Kidney glomerular epithelial cell (primary cell): Measurements from ENCODE around the gene LCN12.

ENCODE experiments used
- DNase-seq: peaks from one replicate; lab custom pipeline; 2025; lab: John Stamatoyannopoulos, UW

Gene LCN12

GRCh38 chr9:136958898-136959850, 7.1 kb downstream of the LCN12 start:
- DNase-seq, result no peak

GRCh38 chr9:136960212-136960937, 8.3 kb downstream of the LCN12 start:
- no peak for DNase-seq

GRCh38 chr9:136960938-136961275, 8.8 kb downstream of the LCN12 start:
- DNase-seq, result no peak

GRCh38 chr9:136961279-136962065, 9.4 kb downstream of the LCN12 start:
- no peak for DNase-seq

GRCh38 chr9:136962163-136962562, 10.1 kb downstream of the LCN12 start:
- no peak for DNase-seq

- DNase-seq, result no peak
These were observed 10.7 kb downstream of the LCN12 start for GRCh38 chr9:136962701-136963248.

- no peak for DNase-seq
These were observed 11.3 kb downstream of the LCN12 start for GRCh38 chr9:136963341-136963740.

GRCh38 chr9:136963751-136964150, 11.7 kb downstream of the LCN12 start:
- no peak for DNase-seq

- DNase-seq, result no peak
These were observed 12.2 kb downstream of the LCN12 start for GRCh38 chr9:136964171-136964689.

GRCh38 chr9:136964833-136965422, 12.9 kb downstream of the LCN12 start:
- DNase-seq, result no peak

GRCh38 chr9:136965771-136966484, 13.9 kb downstream of the LCN12 start:
- DNase-seq, result no peak

- DNase-seq, result no peak
These were observed 16.5 kb downstream of the LCN12 start for GRCh38 chr9:136968333-136969127.

GRCh38 chr9:136969150-136969549, 17.1 kb downstream of the LCN12 start:
- DNase-seq, result no peak

GRCh38 chr9:136969774-136970173, 17.7 kb downstream of the LCN12 start:
- no peak for DNase-seq

- no peak for DNase-seq
These were observed 18.3 kb downstream of the LCN12 start for GRCh38 chr9:136970361-136970760.

GRCh38 chr9:136971746-136972145, 19.7 kb downstream of the LCN12 start:
- DNase-seq, result no peak

- no peak for DNase-seq
These were observed 20.3 kb downstream of the LCN12 start for GRCh38 chr9:136972335-136972734.

- no peak for DNase-seq
These were observed 20.7 kb downstream of the LCN12 start for GRCh38 chr9:136972743-136973142.

GRCh38 chr9:136973618-136974617, 21.8 kb downstream of the LCN12 start:
- DNase-seq, result no peak
